Measurements from ENCODE around the gene LEPROT. TPM values are rescaled to one million over a fixed set of nuclear protein-coding genes. Genes with fewer than 3 reads are reported as not detected.

The LEPROT gene
- total RNA-seq, 4 donors from 2014 or later = 54.5 to 73.3 (median 66.7) TPM

DNA sequence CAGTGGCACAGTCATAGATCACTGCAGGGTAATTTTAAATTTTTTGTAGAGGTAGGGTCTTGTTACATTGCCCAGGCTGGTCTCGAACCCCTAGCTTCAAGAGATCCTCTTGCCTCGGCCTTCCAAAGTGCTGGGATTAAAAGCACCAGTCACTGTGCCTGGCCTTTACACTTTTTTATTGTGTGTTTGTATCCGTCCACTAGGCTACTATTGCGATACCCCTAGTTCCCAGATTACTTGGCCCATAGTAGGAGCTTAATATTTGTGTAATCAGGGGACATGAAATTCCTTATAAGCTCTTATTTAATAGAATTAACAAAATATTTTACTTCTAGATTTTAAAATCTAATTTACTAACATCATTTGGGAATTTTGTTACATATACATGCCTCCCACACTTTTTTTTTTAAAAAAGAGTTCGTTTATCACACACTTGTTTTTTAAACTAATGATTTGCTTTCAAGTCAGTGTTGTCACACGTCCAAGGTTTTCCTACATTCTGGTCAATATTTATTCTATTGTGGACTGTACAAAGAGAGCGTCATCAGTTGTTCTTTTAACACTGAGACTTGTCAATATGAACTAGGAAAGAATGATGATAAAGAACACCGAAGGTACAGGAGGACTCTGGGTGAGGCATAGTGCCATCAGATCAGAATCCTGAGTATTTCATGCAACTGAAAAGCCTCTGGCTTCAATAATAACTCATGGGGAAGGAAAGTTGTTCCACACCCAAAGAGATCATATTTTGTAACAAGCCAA lies 63.7 kb downstream of the LEPROT start:
- Histone ChIP-seq H3K36me3 (no peaks in the 10 kb centered on the region), H3K27me3 (no peaks in the 10 kb centered on the region), H3K4me3 (no peak overlapping the region), H3K27ac (replicated peaks in 1 of 4) (no peak overlapping the region), H3K9me3 (no peaks in the 10 kb centered on the region), H3K4me1 (no peaks in the 10 kb centered on the region)
- intact Hi-C loops (cut with DNase I) = no loop called here
- TF ChIP-seq POLR2AphosphoS5 (IDR thresholded peaks at IDR 0.05) (no peak), EP300 (IDR thresholded peaks at IDR 0.05) (no peak), CTCF (IDR thresholded peaks at IDR 0.05) (no peak), POLR2A (IDR thresholded peaks at IDR 0.05; ENCODE audit: low read depth) (no peak)
- WGBS = 84% methylated on average over 8 of the region's 8 CpGs
- no peak for DNase-seq (ENCODE audit: extremely low spot score)

Small RNAs within 50 kb of the gene (small RNA-seq; reads per million reads assigned to genes)
- 0 reads per million in 3 donors for gene RNU2-15P

Other genes with a start within 250 kb of the LEPROT start
- gene DNAJC6, start 111.1 kb upstream of the LEPROT start, total RNA-seq = 1 to 10 TPM; 3.7 to 8.3 (median 4.4) TPM
- gene LEPR, start within 50 bp of the LEPROT start, total RNA-seq = 10 to 100 TPM in 3 of 4 donors, 1 to 10 TPM in 1; 10.0 to 27.3 (median 14.1) TPM